ENCODE measurements around the gene CACNA2D4. TPM values are rescaled to one million over a fixed set of nuclear protein-coding genes. Genes with fewer than 3 reads are reported as not detected.

CACNA2D4 gene
- total and polyA plus RNA-seq, 8 donors: 0.60 to 3.1 (median 2.0) TPM

GRCh38 chr12:1815814-1816729, 102.4 kb downstream of the CACNA2D4 start:
- Histone ChIP-seq H3K27ac (no peak overlapping the region), H3K27me3 (no peaks in the 10 kb centered on the region), H3K36me3 (no peaks in the 10 kb centered on the region), H3K4me1 (no peaks in the 10 kb centered on the region), H3K9me3 (no peaks in the 10 kb centered on the region), H3K4me3 (no peak overlapping the region)
- intact Hi-C loops (cut with DNase I): no loop called here
- no peak for ATAC-seq
- no peak for DNase-seq
- FAIRE-seq: no peak
- no peak for TF ChIP-seq CTCF (IDR thresholded peaks at IDR 0.05)
- 33 to 37% methylated on average over 21 of the region's 21 CpGs for WGBS, 2 donors

- intact Hi-C loops (cut with DNase I): no loop called here
- TF ChIP-seq CTCF (IDR thresholded peaks at IDR 0.05): no peak
- Histone ChIP-seq H3K36me3 (no peaks in the 10 kb centered on the region), H3K27me3 (no peaks in the 10 kb centered on the region), H3K27ac (no peak overlapping the region), H3K9me3 (no peaks in the 10 kb centered on the region), H3K4me1 (no peaks in the 10 kb centered on the region), H3K4me3 (no peak overlapping the region)
- 57 to 59% methylated on average over 3 of the region's 3 CpGs for WGBS, 2 donors
- no peak for DNase-seq
- FAIRE-seq: no peak
- no peak for ATAC-seq
These were observed 103.3 kb downstream of the CACNA2D4 start for GRCh38 chr12:1815108-1815507.

GRCh38 chr12:1814266-1814665, 104.2 kb downstream of the CACNA2D4 start:
- ATAC-seq: no peak
- 63 to 64% methylated on average over 8 of the region's 8 CpGs for WGBS, 2 donors

GRCh38 chr12:1812650-1813302, 105.7 kb downstream of the CACNA2D4 start:
- H3K4me1 ChIP-seq: no peaks in the 10 kb centered on the region
- peak in 2 of 6 donors; percentile 27 to 44 for DNase-seq
- H3K27me3 ChIP-seq: no peaks in the 10 kb centered on the region
- intact Hi-C loops (cut with DNase I): no loop called here
- no peaks in the 10 kb centered on the region for H3K9me3 ChIP-seq
- peak overlapping the region in 2 of 4 donors; percentile 44 to 58 for H3K27ac ChIP-seq
- no peak overlapping the region for H3K4me3 ChIP-seq
- WGBS, 2 donors: 73 to 80% methylated on average over 17 of the region's 17 CpGs
- no peak for FAIRE-seq
- H3K36me3 ChIP-seq: no peaks in the 10 kb centered on the region
- TF ChIP-seq CTCF (IDR thresholded peaks at IDR 0.05): no peak
- peak in 3 of 4 donors; percentile 47 to 75 (median 70) for ATAC-seq

More at GRCh38 chr12:1814266-1814665, 104.2 kb downstream of the CACNA2D4 start:
- Histone ChIP-seq H3K4me3 (no peak overlapping the region), H3K9me3 (no peaks in the 10 kb centered on the region), H3K27ac (no peak overlapping the region), H3K36me3 (no peaks in the 10 kb centered on the region), H3K27me3 (no peaks in the 10 kb centered on the region), H3K4me1 (no peaks in the 10 kb centered on the region)
- no peak for DNase-seq
- TF ChIP-seq CTCF (IDR thresholded peaks at IDR 0.05): no peak
- no peak for FAIRE-seq
- intact Hi-C loops (cut with DNase I): no loop called here
